Measurements from ENCODE around the gene PARN.

Gene PARN

DNA sequence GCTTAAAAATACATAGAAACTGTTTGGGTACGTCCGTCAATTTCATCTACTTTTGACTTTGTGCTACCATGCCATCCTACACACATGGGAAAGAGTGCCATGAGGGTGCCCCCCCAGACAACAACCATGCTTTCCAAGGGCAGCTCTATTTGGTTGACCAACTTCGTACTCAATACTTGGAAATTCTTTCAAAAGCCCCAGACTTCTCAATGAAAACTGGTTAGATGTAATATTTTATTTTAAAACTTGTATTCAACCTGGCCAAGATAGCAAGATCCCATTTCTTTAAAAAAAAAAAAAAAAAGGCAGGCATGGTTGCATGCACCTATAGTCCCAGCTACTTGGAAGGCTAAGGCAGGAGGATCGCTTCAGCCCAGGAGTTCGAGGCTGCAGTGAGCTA is 98.4 kb downstream of the PARN start:
- Histone ChIP-seq H3K79me2 (ENCODE audit: low read length) (no peaks in the 10 kb centered on the region), H3K4me2 (ENCODE audit: low read depth, low read length) (no peak overlapping the region), H3K9me3 (replicated peaks; ENCODE audit: insufficient read depth, low read length) (no peaks in the 10 kb centered on the region), H3K4me1 (ENCODE audit: low read length) (peaks cover 12% of the 10 kb centered on the region), H3K36me3 (replicated peaks; ENCODE audit: insufficient read depth, low read length) (no peaks in the 10 kb centered on the region; the same call in 1 of the 2 replicates), H4K20me1 (ENCODE audit: insufficient read depth, low read length) (no peaks in the 10 kb centered on the region), H3K27me3 (replicated peaks; ENCODE audit: insufficient read depth, low read length) (no peaks in the 10 kb centered on the region), H3K9me2 (replicated peaks; ENCODE audit: insufficient read depth, low read length) (no peaks in the 10 kb centered on the region), H3F3A (ENCODE audit: insufficient read depth, low read length) (no peaks in the 10 kb centered on the region), H3K9ac (ENCODE audit: low read length) (no peak overlapping the region), H3K4me3 (ENCODE audit: low read length) (no peak overlapping the region), H2AFZ (ENCODE audit: low read length) (no peak overlapping the region), H3K27ac (ENCODE audit: low read length) (no peak overlapping the region)
- no peak for TF ChIP-seq EZH2 (optimal IDR thresholded peaks at IDR 0.05; ENCODE audit: low read depth, low read length)
- no peak for TF ChIP-seq EZH2phosphoT487 (IDR thresholded peaks at IDR 0.05; ENCODE audit: low read length)
- TF ChIP-seq, protein P1, sequence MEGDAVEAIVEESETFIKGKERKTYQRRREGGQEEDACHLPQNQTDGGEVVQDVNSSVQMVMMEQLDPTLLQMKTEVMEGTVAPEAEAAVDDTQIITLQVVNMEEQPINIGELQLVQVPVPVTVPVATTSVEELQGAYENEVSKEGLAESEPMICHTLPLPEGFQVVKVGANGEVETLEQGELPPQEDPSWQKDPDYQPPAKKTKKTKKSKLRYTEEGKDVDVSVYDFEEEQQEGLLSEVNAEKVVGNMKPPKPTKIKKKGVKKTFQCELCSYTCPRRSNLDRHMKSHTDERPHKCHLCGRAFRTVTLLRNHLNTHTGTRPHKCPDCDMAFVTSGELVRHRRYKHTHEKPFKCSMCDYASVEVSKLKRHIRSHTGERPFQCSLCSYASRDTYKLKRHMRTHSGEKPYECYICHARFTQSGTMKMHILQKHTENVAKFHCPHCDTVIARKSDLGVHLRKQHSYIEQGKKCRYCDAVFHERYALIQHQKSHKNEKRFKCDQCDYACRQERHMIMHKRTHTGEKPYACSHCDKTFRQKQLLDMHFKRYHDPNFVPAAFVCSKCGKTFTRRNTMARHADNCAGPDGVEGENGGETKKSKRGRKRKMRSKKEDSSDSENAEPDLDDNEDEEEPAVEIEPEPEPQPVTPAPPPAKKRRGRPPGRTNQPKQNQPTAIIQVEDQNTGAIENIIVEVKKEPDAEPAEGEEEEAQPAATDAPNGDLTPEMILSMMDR (IDR thresholded peaks at IDR 0.05; ENCODE audit: low read length), result no peak
- DNase-seq, result no peak

DNA sequence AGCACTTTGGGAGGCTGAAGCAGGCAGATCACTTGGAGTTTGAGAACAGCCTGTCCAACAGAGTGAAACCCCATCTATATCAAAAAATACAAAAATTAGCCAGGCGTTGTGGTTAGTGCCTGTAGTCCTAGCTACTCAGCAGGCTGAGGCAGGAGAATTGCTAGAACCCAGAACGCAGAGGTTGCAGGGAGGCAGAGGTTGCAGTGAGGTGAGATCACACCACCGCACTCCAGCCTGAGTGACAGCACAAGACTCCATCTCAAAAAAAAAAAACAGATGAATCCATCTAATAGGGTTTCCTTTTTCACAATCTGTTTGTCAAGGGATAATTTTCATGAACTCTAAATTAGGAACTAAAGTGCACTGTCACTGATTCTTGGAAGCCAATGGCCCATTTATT is 99.0 kb downstream of the PARN start:
- H3K79me2 ChIP-seq (ENCODE audit: low read length), result no peaks in the 10 kb centered on the region
- H3F3A ChIP-seq (ENCODE audit: insufficient read depth, low read length), result no peaks in the 10 kb centered on the region
- peaks cover 12% of the 10 kb centered on the region for H3K4me1 ChIP-seq (ENCODE audit: low read length)
- H3K27ac ChIP-seq (ENCODE audit: low read length), result no peak overlapping the region
- TF ChIP-seq EZH2phosphoT487 (IDR thresholded peaks at IDR 0.05; ENCODE audit: low read length) (no peak), EZH2 (optimal IDR thresholded peaks at IDR 0.05; ENCODE audit: low read depth, low read length) (no peak)
- TF ChIP-seq, protein P1 (IDR thresholded peaks at IDR 0.05; ENCODE audit: low read length), result no peak
- no peaks in the 10 kb centered on the region for H4K20me1 ChIP-seq (ENCODE audit: insufficient read depth, low read length)
- no peak overlapping the region for H3K4me3 ChIP-seq (ENCODE audit: low read length)
- no peak overlapping the region for H2AFZ ChIP-seq (ENCODE audit: low read length)
- no peak for DNase-seq
- H3K9me2 ChIP-seq (replicated peaks; ENCODE audit: insufficient read depth, low read length), result no peaks in the 10 kb centered on the region
- no peak overlapping the region for H3K9ac ChIP-seq (ENCODE audit: low read length)
- H3K27me3 ChIP-seq (replicated peaks; ENCODE audit: insufficient read depth, low read length), result no peaks in the 10 kb centered on the region
- no peaks in the 10 kb centered on the region; the same call in 1 of the 2 replicates for H3K36me3 ChIP-seq (replicated peaks; ENCODE audit: insufficient read depth, low read length)
- no peak overlapping the region for H3K4me2 ChIP-seq (ENCODE audit: low read depth, low read length)
- no peaks in the 10 kb centered on the region for H3K9me3 ChIP-seq (replicated peaks; ENCODE audit: insufficient read depth, low read length)

DNA sequence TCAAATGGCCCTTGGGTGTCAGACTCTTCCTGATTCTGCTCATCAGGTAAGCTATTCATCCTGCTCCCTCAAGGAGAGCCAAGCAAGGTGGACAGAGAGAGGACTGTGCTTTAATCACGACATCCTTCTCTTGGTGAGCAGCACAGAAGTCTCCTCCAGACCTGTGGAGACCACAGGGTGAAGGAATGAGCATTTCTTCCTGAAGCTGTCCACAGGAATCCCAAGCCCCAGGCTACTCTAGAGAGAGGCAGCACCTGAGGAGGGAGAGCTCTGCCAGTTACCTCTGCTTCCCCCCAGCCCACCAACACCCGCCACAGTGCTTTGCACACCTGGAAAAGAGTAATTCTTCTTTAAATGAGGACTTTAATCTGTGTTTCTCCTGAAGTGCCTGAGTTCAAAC is 100.0 kb downstream of the PARN start:
- no peak for DNase-seq
- Histone ChIP-seq H2AFZ (ENCODE audit: low read length) (no peak overlapping the region), H3K4me3 (ENCODE audit: low read length) (no peak overlapping the region), H3K36me3 (replicated peaks; ENCODE audit: insufficient read depth, low read length) (no peaks in the 10 kb centered on the region), H3K4me1 (ENCODE audit: low read length) (peaks cover 12% of the 10 kb centered on the region), H3K9me3 (replicated peaks; ENCODE audit: insufficient read depth, low read length) (no peaks in the 10 kb centered on the region), H3K27ac (ENCODE audit: low read length) (no peak overlapping the region), H3K27me3 (replicated peaks; ENCODE audit: insufficient read depth, low read length) (no peaks in the 10 kb centered on the region), H3K9ac (ENCODE audit: low read length) (no peak overlapping the region), H4K20me1 (ENCODE audit: insufficient read depth, low read length) (no peaks in the 10 kb centered on the region), H3K9me2 (replicated peaks; ENCODE audit: insufficient read depth, low read length) (no peaks in the 10 kb centered on the region), H3F3A (ENCODE audit: insufficient read depth, low read length) (no peaks in the 10 kb centered on the region), H3K4me2 (ENCODE audit: low read depth, low read length) (no peak overlapping the region), H3K79me2 (ENCODE audit: low read length) (no peaks in the 10 kb centered on the region)
- TF ChIP-seq, protein P1 (IDR thresholded peaks at IDR 0.05; ENCODE audit: low read length), result no peak
- TF ChIP-seq EZH2 (optimal IDR thresholded peaks at IDR 0.05; ENCODE audit: low read depth, low read length), result no peak
- TF ChIP-seq EZH2phosphoT487 (IDR thresholded peaks at IDR 0.05; ENCODE audit: low read length), result no peak

All from MM.1S (cell line).